Activated CD4-positive, alpha-beta T cell treated with anti-CD3 and anti-CD28 coated beads for 48 hours (primary cell): ENCODE results near the gene MPPED2.
"Not testable (repeated sequence)": the region's sequence is repeated elsewhere in the genome, so short reads cannot be mapped to it uniquely, and the experiment has no call there.

ENCODE experiments used
- DNase-seq: peaks from one replicate; pipeline ENCODE4 v3.0.0-alpha.2; 2020

The MPPED2 gene

GRCh38 chr11:30573951-30574350, 12.2 kb downstream of the MPPED2 start:
- no peak for DNase-seq

DNA sequence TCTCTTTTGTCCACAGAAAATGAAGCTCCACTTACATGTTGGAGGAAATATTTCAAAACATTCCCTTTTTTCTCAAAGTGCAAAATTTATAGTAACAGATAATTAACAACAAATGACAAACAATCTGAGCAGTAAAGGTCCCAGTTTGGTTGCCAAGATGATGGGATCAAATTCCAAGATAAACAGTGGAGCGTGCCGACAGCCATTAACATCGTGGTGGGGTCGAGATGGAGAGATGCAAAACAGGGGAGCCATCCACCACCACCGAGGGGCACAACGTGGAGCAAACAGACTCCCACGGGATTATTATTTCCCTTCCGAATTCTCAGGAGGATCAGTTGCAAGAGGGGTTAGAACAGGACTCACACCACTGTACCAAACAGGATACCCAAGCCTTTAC, 17.2 kb downstream of the MPPED2 start:
- DNase-seq, result no peak

DNA sequence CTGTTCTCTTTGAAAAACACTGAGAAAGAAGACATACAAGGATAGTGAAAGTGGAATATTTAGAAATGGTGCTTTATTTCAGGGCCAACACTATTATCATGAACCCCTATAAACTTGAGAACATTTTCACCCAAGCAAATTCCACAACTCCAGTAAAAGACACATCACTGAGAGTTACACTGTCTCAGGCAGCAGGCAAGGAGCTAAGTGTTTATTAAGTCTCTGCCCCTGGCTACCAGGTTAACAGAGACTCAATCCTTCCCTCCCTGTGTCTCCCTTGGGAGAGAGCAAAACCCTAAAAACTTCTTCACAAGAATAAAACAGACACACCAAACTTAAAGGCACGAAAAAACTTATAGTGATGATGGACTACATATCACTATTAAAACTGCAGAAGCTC, 18.5 kb downstream of the MPPED2 start:
- no peak for DNase-seq

DNA sequence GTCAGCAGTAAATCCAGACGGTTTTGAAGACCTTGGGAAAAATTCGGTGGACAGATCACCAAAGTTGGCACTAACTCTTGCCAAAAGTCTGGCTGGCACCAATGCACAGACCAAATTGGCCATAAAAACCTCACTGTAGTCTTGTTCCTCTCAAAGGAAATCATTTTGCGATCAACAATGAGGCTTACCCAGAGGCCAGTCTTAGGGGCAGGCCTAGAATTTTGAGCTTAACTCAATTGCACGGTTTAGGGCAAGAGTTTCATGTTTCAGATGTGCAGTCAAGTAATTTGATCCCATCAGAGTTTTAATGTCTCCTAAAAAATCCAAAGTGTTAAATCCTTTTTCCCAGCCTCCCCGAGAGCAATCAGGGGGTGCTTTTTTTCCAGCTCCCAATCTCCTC, 19.0 kb downstream of the MPPED2 start:
- DNase-seq, result no peak

GRCh38 chr11:30566482-30566881, 19.7 kb downstream of the MPPED2 start:
- DNase-seq, result no peak

DNA sequence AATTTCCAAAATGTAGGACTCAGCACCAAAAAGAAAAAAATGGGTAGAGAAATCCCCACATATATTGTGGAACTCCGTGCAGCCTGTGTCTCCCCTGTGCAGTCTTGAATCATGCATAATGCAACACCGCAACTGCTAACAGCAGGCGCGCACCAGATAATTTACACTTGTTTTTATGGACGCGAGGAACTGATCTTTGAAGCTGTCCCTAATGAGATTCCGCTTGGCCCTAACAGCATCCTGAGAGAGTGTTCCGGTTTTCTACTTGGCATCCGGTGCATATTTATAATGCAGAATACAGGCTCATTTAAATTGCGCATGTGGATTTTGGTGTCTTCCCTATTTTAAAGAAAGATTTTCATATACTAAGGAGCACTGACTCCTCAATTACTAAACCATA, 21.1 kb downstream of the MPPED2 start:
- no peak for DNase-seq

DNA sequence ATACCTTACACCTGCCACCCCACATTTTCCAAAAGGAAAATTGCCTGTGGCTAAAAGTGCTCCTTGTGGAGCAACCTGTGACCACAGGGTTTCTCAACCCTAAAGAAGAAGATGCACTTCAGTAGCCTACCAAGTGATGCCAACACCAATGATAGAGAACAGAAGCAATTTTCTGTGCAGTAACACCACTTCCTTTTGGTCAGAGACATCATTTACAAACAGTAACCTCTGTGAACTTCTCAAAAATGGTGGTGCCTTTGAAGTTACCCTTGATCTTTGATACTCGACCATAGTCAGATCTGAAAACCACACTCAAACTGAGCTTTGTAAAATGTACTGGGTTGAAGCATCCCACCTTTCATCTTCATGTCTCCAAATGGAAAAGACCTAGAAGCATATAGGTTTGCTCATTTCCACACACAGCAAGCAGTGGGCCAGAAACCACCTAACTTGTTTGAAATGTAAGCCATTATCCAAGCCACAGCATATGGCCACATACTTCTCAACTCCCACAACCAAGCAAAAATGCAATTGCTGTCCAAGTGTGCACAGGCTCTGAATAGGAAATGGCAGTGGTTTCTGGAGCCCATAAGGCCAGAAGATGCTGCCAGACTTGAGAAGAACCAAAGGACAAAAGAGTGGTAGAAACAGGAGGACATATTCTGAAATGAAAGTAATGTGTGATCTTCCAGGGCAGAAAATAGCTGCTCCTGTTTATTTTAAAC, 24.3 kb downstream of the MPPED2 start:
- no peak for DNase-seq

DNA sequence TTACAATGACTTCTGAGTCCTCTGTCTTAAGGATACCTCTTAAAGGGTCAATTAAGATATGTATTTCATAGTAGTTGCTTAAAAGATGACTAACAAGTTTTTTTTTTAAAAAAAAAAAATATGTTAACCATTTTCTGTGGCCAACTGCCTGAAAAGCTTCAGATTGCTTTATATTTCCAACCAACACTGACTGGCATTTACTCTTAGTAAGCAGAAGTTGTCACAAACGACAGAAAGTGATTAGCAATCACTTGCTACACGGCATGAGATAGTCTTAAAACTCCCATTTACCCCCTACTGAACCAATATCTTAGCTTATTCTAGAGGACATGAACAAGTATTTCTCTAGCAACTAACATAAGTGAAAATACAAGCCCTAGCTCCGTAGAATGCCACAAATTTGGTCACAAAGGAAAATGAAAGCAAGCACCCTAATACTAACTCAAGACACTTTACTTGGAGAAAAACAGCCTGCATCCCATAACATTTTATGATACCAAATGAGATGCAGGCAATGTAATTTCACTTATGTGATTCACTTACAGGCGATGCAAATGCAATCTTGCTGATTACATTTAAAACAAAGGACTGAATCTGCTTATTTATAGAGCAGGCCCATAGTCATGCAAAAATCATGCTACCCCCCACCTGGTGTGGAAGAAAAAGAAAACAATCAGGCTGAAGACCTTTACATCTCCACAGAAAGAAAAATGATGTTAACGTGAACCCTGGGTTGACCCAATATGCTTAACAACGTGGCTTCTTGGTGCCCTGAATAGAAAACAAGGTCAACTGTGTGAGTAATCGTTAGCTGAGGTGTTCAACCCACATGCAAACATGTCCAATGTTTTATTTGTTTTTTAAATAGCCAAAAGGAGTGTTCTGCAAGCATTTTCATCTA, 25.7 kb downstream of the MPPED2 start:
- no peak for DNase-seq

GRCh38 chr11:30559004-30559403, 27.1 kb downstream of the MPPED2 start:
- DNase-seq, result no peak

- DNase-seq, result not testable (repeated sequence)
Measured at GRCh38 chr11:30554587-30554986, 31.6 kb downstream of the MPPED2 start.

DNA sequence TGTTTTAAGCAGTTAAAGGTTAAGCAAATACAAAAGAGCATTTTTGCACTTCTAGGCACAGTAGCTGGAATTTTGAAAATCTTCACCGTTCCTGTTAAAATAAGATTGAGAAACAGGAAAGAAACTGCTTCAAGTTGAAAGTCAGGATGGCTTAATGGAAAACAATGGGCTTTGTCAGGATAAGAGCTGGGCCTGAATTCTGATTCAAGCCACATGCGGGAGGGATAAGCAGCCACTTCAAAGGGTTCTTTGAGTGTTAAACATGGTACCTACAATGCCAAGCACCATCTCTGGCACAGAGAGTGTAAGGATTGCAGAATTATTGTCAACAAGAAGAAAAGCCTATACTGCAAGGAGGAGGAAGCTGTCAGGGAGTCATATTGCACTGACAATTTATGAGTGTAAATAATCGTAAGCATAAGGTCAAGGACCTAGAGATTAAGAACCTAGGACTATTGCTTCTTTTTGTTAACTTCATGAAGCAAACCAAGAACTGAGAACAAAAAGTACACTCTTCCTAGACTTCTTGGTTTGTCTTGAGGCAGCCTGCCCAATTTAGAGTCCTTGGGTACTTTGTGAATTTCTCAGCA, 32.5 kb downstream of the MPPED2 start:
- DNase-seq, result no peak

DNA sequence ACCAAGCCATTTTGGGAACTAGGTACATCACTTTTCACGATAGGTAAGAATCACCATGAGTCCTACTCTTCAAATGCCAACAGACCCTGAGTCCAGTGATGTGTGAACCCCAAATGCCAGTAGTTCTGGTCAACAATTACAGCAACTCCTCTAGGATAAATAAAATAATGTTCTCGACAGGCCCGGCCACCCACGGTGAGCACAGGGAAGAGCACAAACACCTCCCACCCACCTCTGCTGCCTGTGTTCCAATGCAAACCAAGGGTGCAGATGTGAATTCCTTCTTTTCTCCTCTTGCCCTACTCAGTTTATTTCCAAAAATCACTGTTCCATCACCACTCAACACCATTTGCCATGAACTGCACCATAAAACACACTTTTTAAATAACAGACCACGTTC, 33.3 kb downstream of the MPPED2 start:
- DNase-seq, result no peak

GRCh38 chr11:30550022-30550542, 36.1 kb downstream of the MPPED2 start:
- DNase-seq, result no peak

- DNase-seq, result no peak
Measured at GRCh38 chr11:30549565-30549964, 36.6 kb downstream of the MPPED2 start.

DNA sequence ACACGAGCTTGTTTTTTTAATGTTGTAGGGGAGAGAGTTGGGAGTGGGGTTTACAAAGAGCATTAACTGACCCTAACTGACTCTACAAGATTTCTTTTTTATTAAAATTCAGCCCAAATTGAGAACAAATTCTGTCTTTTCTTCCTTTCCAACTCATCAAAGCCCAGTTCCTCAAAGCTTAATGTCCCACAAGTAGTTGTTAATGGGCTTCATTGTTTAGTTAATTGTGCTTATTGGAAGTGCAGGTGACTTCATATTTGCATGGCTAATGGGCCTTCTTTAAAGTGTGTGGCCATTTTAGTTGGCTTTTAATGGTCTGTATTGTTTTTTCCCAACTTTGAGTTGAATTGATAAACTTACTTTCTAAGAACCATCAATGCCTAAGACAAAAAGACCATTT, 39.8 kb downstream of the MPPED2 start:
- no peak for DNase-seq

DNA sequence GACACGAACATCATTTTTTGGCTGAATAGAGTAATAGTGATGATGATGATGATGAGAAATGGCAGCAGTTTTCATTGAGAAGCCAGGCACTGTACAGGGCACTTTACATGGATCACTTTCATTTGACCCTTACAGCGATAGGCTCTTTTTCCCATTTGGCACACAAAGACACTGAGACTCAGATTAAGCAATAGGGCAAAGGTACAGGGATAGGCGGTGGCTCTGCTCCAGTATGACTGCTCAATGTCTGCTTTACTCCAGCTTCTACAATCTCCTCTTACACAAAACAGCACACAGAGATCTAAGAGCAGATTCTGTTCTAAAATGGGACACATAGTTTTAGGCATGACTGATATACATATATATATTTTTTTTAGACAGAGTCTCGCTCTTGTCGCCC, 40.6 kb downstream of the MPPED2 start:
- DNase-seq, result no peak

DNA sequence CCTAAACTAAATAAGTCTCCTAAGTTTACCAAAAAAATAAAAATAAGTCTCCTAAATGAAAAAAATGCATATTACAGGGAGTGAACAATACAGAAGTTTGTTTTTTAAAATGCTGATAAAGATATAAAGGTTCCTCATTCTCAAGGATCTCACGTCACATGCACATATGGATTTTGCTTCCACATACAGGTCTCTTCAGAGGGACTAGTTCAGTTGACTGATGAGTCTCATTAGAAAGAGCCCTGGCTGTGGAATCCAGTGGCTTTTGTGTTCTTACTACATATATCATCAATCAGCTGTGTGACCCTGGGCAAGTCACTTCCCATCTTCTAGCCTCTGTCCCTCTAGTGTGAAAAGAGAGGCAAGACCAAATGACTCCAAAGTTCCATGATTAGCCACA, 43.1 kb downstream of the MPPED2 start:
- no peak for DNase-seq

DNA sequence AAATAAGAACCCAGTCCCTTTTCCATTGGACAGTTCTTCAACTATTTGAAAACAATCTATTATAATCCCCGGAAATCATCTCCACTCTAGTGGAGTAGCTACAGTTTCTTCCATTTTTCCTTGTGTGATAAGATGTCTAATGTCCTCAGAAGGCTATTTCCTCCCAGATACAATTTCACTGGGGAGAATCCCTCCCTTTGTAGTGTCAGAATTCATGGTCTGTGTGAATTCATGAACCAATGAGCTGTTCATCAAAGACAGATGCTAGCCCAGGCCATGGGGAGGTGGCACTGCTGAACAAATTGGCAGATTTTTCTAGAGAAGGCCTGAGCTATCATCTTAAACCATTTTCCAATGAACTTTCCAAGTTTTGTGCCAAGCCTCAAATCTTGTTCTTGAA, 45.4 kb downstream of the MPPED2 start:
- DNase-seq, result no peak

- DNase-seq, result no peak
Measured at GRCh38 chr11:30538251-30538650, 47.9 kb downstream of the MPPED2 start.

GRCh38 chr11:30535818-30536217, 50.3 kb downstream of the MPPED2 start:
- DNase-seq, result no peak

DNA sequence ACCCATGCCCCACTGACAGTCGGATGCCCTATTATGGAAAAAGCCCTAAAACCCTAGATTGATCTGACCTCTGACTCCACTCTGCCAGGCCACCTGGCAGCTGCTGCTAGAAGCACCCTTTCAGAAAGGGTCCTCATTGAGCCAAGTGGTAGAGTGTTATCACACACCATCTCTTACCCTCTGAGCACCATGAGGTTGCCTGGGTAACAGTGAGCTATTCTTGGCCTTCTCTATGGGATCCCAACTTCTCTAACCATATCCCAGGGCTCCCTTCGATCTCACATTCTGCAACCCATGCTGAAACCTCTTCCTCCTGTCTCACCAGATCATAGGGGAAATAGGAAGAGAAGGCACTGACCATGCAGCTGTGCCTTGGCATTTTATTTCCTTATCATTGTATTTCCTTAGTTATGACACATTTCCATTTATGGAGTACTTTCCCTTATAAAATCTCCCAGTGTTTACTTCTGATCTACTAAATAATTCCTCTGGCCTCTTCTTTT, 52.7 kb downstream of the MPPED2 start:
- no peak for DNase-seq

DNA sequence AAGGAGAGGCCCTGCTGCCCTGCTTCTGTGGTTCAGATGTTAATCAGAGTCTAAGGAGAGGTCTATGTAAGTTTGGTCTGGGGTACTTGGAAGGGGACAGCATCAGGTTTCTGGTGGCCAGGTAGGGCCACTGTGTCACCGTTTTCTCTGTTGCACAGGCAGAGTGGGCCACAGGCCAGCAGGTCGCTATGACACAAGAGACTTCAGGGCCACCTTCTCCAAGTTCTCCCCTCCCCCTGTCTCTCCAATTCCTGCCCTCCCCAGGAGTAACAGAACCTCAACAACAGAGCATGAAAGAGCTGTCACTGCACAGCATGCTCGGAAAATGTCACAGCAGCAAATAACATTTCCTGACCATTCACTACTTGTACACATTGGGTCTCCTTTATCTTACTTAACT, 58.6 kb downstream of the MPPED2 start:
- no peak for DNase-seq

GRCh38 chr11:30526558-30526957, 59.6 kb downstream of the MPPED2 start:
- DNase-seq, result no peak
